Measurements from ENCODE around the gene GDPD4. TPM values are rescaled to one million over a fixed set of nuclear protein-coding genes. Genes with fewer than 3 reads are reported as not detected.

GDPD4 gene
- total and polyA plus RNA-seq, 2 of the 4 experiments (the other 2 are of a cell fraction), result not detected

DNA sequence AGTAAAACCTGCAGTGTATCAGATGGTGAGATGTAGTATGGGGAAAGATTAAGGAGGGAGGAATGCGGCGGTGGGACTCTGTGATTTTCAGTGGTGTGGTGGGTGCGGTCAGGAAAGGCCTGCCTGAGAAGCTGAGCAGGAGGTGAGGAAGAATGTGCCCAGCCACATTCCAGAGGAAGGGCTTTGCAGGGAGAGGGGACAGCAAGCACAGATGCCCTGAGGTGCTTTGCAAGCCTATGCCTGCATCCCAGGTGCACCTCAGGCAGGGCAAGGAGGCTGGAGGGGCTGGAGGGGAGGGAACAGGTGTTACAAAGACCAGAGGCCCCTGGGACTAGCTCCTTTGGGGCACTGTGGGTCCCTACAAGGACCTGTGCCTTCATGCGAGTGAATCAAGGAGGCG is 131.4 kb downstream of the GDPD4 start:
- Histone ChIP-seq H3K27ac (ENCODE audit: insufficient read depth, low read length) (no peak overlapping the region), H4K8ac (ENCODE audit: low read depth in 2 of 2, low read length in 2 of 2) (no peak overlapping the region), H2BK20ac (ENCODE audit: low read depth, low read length) (no peak overlapping the region), H3K23ac (ENCODE audit: low read depth, low read length) (no peak overlapping the region), H3K9me1 (ENCODE audit: insufficient read depth, low read length) (no peaks in the 10 kb centered on the region), H4K91ac (ENCODE audit: insufficient read depth, low read depth, low read length) (no peak overlapping the region), H3K36me3 (ENCODE audit: control insufficient read depth, insufficient read depth, low read length) (no peaks in the 10 kb centered on the region), H3K56ac (ENCODE audit: extremely low read depth, insufficient read depth, low read length) (no peak overlapping the region), H3K9me3 (ENCODE audit: control insufficient read depth, insufficient read depth, low read length) (no peaks in the 10 kb centered on the region), H2AK5ac (ENCODE audit: low read depth, low read length) (no peak overlapping the region), H3K14ac (replicated peaks; ENCODE audit: low read depth, low read length) (no peak overlapping the region), H4K20me1 (ENCODE audit: insufficient read depth, low read length) (no peaks in the 10 kb centered on the region), H2AK9ac (replicated peaks; ENCODE audit: low read depth, low read length, poor library complexity) (no peak overlapping the region), H3K4me2 (ENCODE audit: low read depth, low read length) (no peak overlapping the region), H2AFZ (replicated peaks; ENCODE audit: low read length, poor library complexity) (no peak overlapping the region), H3K18ac (ENCODE audit: low read depth, low read length) (no peak overlapping the region), H3K27me3 (ENCODE audit: control insufficient read depth, insufficient read depth, low read length) (peaks cover 46% of the 10 kb centered on the region), H2BK5ac (ENCODE audit: low read depth, low read length, poor library complexity, severe bottlenecking) (no peak overlapping the region), H2BK15ac (ENCODE audit: low read depth, low read length) (no peak overlapping the region), H3K4me1 (ENCODE audit: control insufficient read depth, insufficient read depth, low read length) (no peaks in the 10 kb centered on the region), H3K79me1 (ENCODE audit: low read depth in 1 of 2, low read length in 2 of 2) (no peaks in the 10 kb centered on the region), H3K9ac (ENCODE audit: low read depth, low read length) (no peak overlapping the region), H2BK120ac (ENCODE audit: low read depth, low read length) (no peak overlapping the region), H4K5ac (ENCODE audit: low read depth, low read length) (no peak overlapping the region), H3K4ac (ENCODE audit: low read depth, low read length) (no peak overlapping the region), H3K4me3 (ENCODE audit: insufficient read depth, low read depth, low read length) (no peak overlapping the region)
- intact Hi-C loops (cut with micrococcal nuclease) (no loop called here), in situ Hi-C loops (cut with MboI; ENCODE audit: low sequenced_read_pairs) (no loop called here), dilution Hi-C loops (cut with HindIII; ENCODE audit: low sequenced_read_pairs, unreplicated experiment) (no loop called here)
- DNase-seq, result no peak
- POLR2A ChIA-PET (ENCODE audit: unreplicated experiment), result no interaction called here
- CTCF ChIA-PET, result no interaction called here
- WGBS, 2 experiments (ENCODE audit: extremely low coverage in 2 of 2, insufficient read length in 1 of 2), result 100% methylated on average over 1 of the region's 5 CpGs; no CpG with 5 or more reads in 1 of the 2 experiments
- BruUV-seq (replicated peaks), result no TSS peak
- ATAC-seq (ENCODE audit: low read depth), result no peak
- TF ChIP-seq, protein P1, sequence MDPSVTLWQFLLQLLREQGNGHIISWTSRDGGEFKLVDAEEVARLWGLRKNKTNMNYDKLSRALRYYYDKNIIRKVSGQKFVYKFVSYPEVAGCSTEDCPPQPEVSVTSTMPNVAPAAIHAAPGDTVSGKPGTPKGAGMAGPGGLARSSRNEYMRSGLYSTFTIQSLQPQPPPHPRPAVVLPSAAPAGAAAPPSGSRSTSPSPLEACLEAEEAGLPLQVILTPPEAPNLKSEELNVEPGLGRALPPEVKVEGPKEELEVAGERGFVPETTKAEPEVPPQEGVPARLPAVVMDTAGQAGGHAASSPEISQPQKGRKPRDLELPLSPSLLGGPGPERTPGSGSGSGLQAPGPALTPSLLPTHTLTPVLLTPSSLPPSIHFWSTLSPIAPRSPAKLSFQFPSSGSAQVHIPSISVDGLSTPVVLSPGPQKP (IDR thresholded peaks at IDR 0.05; ENCODE audit: borderline replicate concordance, low read depth, low read length), result no peak
- TF ChIP-seq CHD1 (IDR thresholded peaks at IDR 0.05; ENCODE audit: low read depth, low read length), result no peak
- TF ChIP-seq, protein P2, sequence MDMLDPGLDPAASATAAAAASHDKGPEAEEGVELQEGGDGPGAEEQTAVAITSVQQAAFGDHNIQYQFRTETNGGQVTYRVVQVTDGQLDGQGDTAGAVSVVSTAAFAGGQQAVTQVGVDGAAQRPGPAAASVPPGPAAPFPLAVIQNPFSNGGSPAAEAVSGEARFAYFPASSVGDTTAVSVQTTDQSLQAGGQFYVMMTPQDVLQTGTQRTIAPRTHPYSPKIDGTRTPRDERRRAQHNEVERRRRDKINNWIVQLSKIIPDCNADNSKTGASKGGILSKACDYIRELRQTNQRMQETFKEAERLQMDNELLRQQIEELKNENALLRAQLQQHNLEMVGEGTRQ (IDR thresholded peaks at IDR 0.05; ENCODE audit: low read depth, low read length), result no peak
- TF ChIP-seq RCOR1 (IDR thresholded peaks at IDR 0.05; ENCODE audit: insufficient replicate concordance, low read length), result no peak
- no peak for TF ChIP-seq RFX5 (IDR thresholded peaks at IDR 0.05; ENCODE audit: low read depth, low read length)
- no peak for TF ChIP-seq CEBPB (IDR thresholded peaks at IDR 0.05; ENCODE audit: low read depth, low read length)
- TF ChIP-seq NFE2L2 (IDR thresholded peaks at IDR 0.05; ENCODE audit: low read depth, low read length), result no peak
- TF ChIP-seq MAFK (IDR thresholded peaks at IDR 0.05; ENCODE audit: low read depth, low read length), result no peak
- TF ChIP-seq POLR2A (IDR thresholded peaks at IDR 0.05; ENCODE audit: low read depth, low read length), result no peak
- TF ChIP-seq MAZ (IDR thresholded peaks at IDR 0.05; ENCODE audit: borderline replicate concordance, low read depth, low read length), result no peak
- TF ChIP-seq FOS (IDR thresholded peaks at IDR 0.05; ENCODE audit: low read depth, low read length), result no peak
- TF ChIP-seq RAD21 (IDR thresholded peaks at IDR 0.05; ENCODE audit: low read length), result no peak
- TF ChIP-seq MXI1 (IDR thresholded peaks at IDR 0.05; ENCODE audit: borderline replicate concordance, low read depth, low read length), result no peak
- TF ChIP-seq, protein P3, sequence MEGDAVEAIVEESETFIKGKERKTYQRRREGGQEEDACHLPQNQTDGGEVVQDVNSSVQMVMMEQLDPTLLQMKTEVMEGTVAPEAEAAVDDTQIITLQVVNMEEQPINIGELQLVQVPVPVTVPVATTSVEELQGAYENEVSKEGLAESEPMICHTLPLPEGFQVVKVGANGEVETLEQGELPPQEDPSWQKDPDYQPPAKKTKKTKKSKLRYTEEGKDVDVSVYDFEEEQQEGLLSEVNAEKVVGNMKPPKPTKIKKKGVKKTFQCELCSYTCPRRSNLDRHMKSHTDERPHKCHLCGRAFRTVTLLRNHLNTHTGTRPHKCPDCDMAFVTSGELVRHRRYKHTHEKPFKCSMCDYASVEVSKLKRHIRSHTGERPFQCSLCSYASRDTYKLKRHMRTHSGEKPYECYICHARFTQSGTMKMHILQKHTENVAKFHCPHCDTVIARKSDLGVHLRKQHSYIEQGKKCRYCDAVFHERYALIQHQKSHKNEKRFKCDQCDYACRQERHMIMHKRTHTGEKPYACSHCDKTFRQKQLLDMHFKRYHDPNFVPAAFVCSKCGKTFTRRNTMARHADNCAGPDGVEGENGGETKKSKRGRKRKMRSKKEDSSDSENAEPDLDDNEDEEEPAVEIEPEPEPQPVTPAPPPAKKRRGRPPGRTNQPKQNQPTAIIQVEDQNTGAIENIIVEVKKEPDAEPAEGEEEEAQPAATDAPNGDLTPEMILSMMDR (conservative IDR thresholded peaks at IDR 0.05; ENCODE audit: low read depth, low read length), result no peak
- no peak for TF ChIP-seq BHLHE40 (IDR thresholded peaks at IDR 0.05; ENCODE audit: low read depth, low read length)
- TF ChIP-seq SMC3 (IDR thresholded peaks at IDR 0.05; ENCODE audit: low read depth, low read length), result no peak
